Activated T-cell treated with anti-CD3 and anti-CD28 coated beads, Interleukin-2, amount 50 U/mL, for 48 hours (primary cell): ENCODE results near the gene MRFAP1L1.
"Not testable (repeated sequence)": the region's sequence is repeated elsewhere in the genome, so short reads cannot be mapped to it uniquely, and the experiment has no call there.

Experiments used
- DNase-seq, 2 experiments: peaks; one replicate each; pipeline ENCODE4 v3.0.0-alpha.2; 2020

The MRFAP1L1 gene

DNA sequence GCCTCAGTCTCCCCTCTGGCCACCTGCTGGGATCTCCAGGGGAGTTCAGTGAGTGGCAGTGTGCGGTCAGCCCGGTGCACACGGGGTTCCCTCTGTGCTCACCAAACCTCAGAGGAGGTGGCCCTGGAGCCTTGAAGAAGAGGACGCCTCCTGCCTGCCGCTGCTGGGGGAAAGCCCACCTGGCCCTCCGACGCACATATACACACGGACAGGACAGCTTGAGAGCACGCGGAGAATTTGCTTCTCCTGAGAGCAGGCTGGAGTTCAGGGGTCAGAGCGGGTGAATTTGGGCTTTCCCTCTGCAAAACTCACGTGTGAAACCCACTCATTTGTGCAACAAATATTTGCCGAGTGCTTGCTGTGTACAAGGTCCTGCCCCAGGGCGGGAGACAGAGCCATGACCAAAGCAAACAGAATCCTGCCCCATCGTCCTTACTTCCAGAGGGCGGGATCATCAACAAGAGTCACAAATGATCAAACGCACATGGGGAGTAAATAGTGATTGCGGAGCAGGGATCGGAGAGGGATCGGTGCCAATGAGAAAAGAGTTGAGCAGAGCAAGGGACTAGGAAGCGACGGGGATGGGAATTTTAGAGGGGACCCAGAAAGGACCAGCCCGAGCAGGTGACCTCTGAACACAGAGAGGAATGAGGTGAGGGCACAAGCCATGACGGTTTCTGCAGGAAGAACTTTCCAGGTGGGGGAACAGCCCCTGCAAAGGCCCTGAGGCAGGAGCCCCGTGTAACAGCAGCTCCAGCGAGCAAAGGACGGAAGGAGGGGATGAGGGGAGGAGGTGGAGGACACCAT lies 23.9 kb upstream of the MRFAP1L1 start:
- no peak for DNase-seq

DNA sequence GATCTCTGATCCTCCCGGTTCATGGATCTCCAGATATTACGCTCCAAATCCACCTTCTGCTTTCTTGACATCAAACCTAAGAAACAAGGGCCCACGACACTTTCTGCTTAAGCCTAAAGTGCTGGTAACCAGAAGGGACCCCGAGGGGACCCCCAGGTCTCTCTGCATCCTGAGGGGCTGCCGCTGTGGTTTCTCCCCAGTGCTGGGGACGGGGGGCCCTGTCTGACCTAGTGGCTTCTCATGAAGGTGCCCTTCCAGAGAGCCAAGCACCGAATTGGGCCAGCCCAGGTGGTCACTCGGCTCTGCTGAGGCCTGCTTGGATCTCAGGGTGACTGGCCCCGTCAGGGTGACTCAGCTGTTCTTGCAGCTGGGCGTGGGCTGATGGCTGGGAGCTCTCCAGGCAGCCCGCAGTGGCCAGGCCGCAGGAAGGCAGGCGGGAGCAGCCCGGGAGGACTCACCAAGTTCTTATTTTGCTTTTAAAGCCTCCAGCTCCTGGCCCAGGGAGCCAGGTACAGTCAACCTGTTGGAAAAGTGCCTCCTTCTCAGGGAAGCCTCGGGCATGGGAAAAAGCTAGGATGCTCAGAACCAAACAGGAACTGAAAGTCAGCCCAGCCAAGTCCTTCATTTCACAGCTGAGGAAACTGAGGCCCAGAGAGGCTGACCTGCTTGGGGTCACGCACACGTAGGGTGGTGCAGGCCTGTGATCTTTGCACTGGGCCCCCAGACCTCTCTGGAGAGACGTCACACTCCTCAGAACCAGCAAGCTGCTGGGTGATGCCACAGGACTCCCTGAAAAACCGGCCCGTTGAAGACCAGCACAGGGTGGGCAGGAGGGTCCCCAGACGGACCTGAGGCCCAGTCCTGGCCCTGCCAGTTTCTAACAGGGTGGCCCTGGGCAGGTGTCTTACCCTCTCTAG lies 23.0 kb upstream of the MRFAP1L1 start:
- no peak for DNase-seq

GRCh38 chr4:6731780-6732179 lies 22.1 kb upstream of the MRFAP1L1 start:
- DNase-seq, result no peak

- DNase-seq, result no peak
Observed at GRCh38 chr4:6731318-6731675, 21.6 kb upstream of the MRFAP1L1 start.

DNA sequence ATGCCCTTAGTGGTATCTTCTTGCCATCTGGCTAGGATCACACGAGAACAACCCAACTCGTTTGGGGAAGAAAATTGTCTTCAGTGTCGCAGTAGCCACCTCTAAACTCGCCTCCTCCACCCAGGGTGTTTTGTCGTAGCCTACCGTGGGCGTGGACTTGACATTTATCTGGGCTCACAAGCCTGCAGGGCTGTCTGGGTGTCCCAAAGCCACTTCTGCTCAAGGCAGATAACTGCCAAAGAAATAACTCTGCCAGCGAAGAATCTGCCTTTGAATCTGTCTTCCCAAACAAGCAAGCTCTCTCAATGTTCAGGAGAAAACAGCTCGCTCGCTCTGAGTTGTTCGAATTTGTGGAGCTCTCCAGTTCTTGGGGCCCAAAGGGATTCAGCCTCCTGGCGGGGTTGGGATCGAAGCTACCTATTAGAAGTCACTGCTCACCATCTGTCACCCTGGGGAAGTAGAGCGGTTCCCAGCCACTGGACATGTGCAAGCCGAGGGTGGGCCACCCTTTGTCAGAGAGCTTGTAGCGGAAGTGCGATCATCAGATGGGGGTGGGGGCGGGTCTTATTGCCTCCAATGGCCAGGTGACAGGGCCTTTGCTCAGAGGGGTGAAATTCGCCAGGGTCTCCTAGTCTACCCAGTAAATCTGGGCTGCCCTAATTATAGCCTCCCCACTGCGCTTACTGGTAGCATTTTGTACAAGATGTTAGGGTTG lies 21.1 kb upstream of the MRFAP1L1 start:
- DNase-seq, result no peak

DNA sequence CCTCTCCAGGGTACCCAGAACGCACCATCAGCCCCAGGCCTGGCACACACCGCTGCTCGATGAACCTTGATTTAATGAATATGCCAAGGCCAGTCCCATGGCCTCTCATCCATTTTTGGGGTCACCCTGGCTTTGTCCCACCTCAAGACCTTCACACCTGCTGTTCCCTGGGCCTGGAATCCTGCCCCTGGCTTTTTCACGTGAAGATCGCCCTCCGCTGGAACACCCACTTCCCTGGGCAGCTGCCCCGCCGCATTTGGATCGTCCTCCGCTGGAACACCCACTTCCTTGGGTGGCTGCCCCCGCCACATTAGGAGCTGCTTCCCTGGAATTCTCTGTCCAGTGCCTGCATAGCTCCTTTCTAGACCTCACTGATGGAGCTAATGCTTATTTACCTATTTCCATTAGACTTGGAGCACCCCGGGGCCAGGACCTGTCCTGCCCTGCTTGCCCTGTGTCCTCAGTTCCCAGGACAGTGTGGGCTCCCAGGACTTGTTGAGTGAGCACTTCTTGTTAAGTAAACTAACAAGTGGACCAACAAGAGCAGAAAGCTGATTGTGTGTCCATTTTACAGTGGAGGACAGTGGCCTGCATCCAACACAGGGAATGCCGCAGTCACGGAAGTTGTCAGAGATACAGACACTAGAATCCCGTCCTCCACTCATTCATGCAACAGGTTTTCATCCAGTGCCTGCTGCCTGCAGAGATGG lies 18.8 kb upstream of the MRFAP1L1 start:
- no peak for DNase-seq

DNA sequence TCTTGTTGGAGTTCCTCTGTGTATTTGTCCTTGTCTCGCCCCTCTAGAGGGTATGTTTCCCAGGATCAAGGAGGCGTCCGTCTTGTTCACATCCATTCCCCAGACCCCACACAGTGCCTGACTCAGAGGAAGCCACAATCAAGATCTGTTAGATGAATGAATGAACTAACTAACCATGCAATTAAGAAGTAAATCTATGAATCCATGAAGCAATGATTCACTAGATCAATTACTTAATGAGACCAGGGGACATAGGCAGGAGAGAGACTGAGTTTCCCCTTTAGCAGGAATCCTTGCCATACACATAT lies 18.2 kb upstream of the MRFAP1L1 start:
- no peak for DNase-seq

DNA sequence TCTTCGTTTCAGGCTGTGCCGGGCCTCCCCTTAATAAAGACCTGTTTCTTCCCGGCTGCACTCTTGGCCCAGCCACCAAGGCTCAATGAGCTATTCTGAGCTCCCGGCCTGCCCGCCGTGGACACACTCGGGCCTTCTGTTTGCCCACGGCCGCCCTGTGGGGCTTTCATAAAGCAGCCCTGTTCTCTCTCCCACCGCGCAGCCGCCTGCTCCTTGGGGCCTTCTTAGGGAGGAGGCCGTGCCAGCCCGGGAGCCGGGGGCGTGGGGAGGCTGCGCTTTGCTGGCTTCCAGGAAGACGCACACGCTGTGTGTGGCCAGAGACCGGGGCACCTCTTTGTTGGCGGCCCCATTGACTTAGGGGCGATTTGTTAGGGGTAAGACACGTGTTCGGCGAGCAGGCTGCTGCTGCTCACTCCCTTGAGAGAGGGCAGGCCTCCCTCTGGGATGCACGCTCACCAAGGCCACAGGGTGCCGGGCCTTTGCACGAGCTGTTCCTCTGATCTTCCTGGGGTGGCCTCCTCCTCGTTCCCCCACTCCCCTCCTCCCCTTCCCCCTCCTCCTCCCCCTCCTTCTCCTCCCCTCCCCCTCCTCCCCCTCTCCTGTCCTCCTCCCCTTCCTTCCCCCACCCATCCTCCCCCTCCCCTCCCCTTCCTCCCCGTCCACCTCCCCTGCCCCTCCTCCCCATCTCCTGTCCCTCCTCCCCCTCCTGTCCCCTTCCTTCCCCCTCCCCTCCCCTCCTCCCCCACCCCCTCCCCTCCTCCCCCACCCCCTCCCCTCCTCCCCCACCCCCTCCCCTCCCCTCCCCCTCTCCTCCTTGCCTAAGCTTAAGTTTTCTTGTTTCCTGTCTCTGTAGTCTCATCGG lies 17.6 kb upstream of the MRFAP1L1 start:
- no peak for DNase-seq

DNA sequence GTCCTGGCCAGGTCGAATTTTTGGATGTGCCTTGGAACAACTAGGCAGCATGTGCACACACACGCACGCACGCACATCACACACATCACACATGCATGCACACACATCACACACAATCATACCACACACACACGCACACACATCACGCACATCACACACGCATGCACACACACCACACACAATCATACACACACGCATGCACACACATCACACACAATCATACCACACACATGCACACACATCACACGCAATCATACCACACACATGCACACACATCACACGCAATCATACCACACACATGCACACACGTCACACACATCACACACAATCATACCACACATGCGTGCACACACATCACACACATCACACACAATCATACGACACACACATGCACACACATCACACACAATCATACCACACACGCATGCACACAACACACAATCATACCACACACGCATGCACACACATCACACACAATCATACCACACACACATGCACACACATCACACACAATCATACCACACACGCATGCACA lies 15.8 kb upstream of the MRFAP1L1 start:
- not testable (repeated sequence) for DNase-seq

- DNase-seq, result no peak
Observed at GRCh38 chr4:6724421-6725111, 14.9 kb upstream of the MRFAP1L1 start.

DNA sequence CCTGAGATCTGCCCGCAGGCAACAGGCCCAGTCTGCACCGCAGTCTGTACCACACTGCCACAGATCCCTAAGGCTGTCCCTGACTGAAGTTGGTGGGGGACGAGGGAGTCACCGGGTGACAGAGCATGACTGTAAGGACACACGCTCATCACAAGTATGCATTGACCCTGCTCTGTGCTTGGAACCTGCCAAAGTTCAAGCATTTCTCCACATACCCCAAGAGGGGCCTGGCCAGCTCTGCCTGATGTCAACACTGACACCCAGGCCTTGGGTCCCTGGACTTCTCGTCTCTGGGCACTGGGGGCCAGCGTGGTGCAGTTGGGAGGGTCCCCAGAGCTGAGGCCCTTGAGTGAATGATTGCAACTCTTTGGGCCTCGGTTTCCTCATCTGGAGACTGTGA lies 14.2 kb upstream of the MRFAP1L1 start:
- DNase-seq, result no peak

DNA sequence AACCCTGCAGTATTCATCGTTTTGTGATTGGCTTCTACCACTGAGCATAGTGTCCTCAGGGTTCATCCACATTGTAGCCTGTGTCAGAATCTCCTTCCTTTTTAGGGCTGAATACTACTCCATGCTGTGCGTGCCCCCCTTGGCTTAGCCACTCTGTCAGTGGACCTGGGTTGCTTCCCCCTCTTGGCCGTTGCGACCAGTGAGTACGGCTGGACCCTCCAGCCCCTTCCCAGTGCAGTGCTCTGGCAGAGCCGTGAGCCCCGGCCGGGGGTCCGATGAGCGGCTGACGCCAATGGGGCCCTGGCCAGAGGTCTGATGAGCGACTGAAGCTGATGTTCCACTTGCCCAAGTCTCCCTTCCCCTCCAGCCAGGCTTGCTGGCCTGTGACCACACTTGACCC lies 13.2 kb upstream of the MRFAP1L1 start:
- DNase-seq, result no peak

- no peak for DNase-seq
Observed at GRCh38 chr4:6721121-6721520, 11.5 kb upstream of the MRFAP1L1 start.

- peak; percentile 91 to 93 for DNase-seq
Observed at GRCh38 chr4:6720202-6720699, 10.6 kb upstream of the MRFAP1L1 start.

DNA sequence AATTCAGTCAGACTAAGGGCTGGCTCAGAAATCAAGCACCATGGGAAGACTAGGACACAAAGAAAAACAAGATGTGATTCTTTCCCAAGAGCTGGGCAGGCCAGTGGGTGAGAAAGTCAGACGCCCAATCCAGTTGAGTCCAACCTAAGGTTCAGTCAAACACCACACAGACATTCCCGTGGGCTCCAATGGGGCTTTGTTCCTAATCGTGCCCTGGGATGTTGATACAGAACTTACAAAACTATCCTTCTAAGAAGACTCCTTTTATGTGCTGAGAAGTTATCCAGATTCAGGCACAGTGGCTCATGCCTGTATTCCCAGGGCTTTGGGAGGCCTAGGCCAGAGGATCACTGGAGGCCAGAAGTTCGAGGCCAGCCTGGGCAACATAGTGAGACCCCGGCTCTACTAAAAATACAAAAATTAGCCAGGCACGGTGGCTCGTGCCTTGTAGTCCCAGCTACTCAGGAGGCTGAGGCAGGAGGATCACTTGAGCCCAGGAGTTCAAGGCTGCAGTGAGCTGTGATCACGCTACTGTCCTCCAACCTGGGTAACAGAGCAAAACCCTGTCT lies 10.0 kb upstream of the MRFAP1L1 start:
- no peak for DNase-seq

DNA sequence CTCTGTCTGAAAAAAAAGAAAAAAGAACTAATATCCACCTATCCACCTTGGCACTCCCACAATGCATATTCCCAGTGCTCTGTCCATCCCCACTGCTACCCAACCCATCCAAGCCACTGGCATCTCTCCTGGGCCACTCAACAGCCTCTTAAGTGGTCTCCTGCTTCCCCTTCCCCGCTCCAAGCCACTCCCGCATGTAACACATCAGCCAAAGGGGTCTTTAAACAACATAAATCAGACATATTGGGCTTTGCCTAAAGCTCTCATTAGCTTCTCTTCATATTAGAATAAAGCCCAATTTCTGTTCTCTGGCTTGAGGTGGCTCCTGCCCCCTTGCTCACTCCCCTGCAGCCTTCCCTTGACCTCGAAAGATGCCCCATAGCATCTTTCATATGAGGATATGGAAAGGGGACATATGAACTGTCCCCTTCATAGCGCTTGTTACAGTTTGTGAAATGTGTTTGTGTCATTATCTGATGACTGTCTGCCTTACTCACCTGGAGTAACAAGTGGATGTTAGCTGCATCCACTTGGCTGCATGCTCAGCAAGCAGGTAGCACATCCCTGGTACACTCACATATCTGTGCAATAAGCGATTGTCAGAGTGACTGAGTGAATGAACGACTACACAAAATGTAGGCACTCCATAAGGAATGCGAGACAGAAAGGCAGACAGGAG lies 9.4 kb upstream of the MRFAP1L1 start:
- DNase-seq, result no peak

DNA sequence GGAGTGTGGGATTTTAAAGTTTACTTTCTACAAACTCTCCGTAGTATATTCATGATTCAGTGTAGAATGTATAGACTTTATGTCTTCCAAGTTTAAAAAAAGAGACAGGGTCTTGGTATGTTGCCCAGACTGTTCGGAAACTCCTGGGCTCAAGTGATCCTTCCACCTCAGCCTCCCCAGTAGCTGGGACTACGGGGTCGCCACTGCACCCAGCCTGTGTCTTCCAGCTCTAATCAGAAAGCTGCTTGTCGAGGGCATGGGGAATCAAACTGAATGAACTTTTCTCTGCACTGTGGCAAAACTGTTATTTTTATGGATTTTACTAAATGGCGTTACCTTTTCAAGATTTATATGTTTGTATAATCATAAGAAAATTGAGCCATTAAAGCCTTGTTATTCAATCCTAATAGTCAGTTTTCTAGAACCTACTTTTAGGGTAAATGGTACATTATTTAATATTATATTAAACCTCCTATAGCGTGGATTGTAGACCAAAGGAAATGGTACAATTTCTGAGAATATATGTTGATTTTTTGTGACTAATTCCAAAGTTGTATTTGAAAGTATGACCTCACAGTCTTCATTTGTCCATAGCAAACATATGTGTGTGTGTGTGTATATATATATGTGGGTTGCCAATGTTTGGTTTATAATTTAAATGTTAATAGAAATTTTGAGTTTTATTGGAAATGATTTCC lies 7.4 kb upstream of the MRFAP1L1 start:
- DNase-seq, result no peak

DNA sequence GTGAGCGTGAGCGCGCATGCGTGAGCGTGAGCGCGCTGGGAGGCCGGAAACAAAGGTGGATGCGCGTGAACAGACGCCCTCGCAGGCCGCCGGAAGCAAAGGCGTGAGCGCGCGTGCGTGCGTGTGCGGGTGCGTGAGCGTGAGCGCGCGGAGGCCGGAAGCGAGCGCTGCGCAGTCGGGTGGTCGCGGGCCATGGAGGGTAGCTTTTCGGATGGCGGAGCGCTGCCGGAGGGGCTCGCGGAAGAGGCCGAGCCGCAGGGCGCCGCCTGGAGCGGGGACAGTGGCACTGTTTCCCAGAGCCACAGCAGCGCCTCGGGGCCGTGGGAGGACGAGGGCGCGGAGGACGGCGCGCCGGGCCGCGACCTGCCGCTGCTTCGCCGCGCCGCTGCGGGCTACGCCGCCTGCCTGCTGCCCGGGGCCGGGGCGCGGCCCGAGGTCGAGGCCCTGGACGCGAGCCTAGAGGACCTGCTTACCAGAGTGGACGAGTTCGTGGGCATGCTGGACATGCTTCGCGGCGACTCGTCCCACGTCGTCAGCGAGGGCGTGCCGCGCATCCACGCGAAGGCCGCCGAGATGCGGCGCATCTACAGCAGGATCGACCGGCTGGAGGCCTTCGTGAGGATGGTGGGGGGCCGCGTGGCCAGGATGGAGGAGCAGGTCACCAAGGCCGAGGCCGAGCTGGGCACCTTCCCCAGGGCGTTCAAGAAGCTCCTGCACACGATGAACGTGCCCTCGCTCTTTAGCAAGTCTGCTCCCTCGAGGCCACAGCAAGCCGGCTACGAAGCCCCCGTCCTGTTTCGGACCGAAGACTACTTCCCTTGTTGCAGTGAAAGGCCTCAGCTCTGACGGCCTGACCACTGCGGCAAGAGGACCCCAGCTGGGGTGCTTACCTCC lies 6.6 kb upstream of the MRFAP1L1 start, which contains the start of gene BLOC1S4:
Gene BLOC1S4 (plus strand): TSS at position 157 of the 894 bp plus-strand sequence. CDS start 36 bp downstream, at position 193.
- peak; percentile 91 to 92 for DNase-seq
